Eye (tissue), 1 donor: ENCODE measurements around the gene ATP6V0B.

Experiments used
- DNase-seq: peaks from one replicate; pipeline ENCODE4 v3.0.0-alpha.2; 2015

The ATP6V0B gene

DNA sequence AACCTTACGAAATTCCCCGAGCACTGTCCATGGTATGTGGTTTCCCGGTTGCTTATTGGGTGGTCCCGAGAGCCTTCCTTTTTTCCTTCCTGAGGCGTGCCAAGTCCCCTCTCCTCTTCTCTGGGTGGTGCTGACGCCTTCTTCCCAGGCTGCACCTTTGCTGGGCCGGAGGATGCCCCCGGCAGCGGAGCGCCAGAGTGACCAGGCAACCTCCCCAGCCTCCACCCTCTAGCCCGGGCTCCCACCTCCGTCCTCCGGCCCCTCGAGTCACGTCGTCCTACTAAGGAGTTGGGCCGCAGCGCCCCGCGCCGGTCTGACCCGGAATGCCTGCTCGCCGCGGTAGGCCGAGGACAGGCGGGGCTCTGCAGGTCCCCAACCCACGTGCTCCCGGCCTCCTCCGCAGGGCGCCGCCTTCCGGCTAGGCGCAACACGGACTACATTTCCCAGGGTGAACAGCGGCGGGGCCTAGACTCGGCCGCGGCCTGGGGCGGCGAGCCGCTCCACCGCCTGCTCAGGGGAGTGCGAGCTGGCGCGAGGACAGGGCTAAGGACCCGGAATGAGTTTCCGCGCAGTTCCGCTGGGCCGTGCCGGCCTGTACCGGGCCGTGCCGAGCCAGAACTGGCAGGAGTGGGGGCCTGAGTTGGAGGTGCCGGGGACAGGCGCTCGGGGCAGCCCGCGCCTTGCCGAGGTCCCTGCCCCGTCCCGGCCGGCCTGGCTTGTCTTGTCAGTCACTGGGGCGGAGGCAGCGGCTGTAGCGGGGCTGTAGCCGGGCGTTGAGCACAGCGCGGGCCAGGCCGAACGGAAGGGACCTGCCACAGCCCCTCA, 28.3 kb upstream of the ATP6V0B start, which contains the start of gene IPO13:
IPO13 (plus strand) TSS at position 715 of the 825 bp plus-strand sequence. CDS start 651 bp downstream, outside the sequence.
- DNase-seq = peak; percentile 99

DNA sequence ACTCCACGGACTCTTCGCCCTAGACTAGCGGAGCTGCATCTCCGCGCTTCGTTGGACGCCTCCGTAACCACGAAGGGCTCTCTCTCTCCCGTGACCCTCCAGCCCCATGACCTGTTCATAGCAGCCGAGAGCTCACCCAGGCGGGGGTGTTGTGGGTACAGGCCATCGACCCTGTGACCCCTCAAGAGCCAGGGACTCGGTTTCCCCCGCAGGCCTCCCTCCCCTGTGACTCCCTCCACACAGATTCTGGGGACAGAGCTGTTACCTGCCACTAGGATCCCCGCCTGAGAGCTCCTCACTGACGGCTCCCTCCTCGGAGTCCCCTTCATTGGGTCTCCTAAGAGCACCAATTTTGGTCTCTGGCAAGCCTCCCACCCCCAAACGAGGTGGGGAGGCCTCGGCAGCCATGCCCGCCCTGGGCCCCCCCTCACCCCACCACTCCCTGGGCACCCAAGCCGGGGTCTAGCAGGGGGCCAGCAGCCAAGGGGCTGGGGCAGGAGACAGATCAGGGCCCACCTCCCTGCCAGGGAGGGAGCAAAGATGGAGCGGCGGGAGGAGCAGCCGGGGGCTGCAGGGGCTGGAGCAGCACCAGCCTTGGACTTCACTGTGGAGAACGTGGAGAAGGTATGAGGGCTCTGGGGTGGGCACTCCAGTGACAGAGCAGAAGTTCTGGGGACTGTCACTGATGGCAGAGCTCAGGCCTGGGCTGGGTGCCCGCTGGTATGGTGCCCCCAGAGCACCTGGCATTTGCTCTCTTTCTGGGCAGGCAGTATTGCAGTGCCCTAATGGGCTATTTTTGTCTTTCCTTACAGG, 27.5 kb upstream of the ATP6V0B start:
- DNase-seq = no peak

DNA sequence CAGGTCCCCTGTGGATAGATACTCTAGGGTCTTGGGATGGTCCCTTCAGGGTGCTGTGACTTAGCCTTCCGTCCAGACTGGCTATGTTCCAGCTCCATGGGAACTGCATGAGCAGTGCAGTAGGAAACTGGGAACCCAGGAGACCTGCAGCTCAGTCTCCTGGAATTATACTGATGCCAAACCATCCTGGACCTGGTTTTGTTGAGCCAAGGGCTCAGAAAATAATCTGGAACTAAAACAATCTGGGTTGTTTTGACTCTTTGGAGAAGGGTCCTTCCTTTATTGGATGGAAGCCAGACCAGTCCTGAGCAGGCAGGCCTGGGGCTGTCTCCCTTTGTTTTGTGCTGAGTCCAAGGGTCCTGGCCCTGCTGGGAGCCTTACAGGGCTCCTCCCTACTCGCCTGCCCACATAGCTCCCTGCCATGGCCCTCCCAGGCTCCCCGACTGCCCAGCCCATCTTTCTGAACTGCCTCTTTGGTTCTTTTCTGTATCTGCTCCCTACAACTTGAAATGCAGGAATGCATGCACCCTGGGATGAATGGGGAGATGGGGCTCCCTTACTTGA, 26.8 kb upstream of the ATP6V0B start:
- DNase-seq = no peak

DNA sequence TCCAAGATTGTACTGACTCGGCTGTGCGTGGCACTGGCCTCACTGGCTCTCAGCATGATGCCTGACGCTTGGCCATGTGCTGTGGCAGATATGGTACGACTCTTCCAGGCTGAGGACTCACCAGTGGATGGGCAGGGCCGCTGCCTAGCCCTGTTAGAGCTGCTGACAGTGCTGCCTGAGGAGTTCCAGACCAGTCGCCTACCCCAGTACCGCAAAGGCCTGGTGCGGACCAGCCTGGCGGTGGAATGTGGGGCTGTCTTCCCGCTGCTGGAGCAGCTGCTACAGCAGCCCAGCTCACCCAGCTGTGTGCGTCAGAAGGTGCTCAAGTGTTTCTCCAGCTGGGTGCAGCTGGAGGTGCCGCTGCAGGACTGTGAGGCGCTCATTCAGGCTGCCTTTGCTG, 25.1 kb upstream of the ATP6V0B start:
- DNase-seq = no peak

DNA sequence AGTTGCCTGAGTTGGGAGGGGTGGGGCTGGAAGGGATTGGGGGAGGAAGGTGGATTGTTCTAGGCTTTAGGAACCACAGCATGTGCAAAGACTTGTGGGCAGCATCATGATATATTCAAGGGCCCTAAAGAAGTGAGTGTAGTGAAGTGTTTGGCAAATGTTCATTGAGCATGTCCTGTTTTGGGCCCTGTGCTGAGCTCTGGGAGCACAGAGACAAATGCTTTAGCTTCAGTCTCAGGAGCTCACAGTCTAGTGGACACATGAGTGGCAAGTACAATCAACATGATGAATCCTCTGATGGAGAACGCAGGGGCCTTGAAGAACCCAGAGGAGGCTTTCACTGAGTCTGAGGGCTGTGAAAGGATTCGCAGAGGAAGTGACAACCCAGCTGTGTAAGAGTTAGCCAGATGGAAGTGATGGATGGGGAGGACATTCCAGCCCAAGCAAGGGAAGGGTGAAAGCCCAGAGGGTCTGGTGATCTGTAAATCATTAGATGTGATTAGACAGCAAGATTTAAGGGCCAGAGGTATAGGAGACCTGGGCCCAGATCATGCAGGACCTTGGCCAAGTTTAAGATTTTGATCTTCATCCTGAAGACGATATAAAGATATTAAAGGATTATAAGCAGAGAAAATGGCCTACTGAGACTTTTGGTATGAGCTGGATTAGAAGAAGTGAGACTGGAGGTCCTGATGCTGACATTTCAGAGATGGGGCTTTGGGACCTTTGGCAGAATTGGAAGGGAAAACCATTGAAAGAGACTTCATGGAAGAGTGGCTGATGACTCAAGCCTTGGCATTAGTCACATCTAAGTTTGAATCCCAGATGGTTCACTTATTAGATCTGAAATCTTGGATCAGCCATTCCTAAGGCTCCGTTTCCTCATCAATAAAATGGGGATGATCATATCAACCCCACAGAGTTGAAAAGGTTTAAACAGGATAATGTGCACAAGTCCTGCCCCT, 23.5 kb upstream of the ATP6V0B start:
- no peak for DNase-seq

DNA sequence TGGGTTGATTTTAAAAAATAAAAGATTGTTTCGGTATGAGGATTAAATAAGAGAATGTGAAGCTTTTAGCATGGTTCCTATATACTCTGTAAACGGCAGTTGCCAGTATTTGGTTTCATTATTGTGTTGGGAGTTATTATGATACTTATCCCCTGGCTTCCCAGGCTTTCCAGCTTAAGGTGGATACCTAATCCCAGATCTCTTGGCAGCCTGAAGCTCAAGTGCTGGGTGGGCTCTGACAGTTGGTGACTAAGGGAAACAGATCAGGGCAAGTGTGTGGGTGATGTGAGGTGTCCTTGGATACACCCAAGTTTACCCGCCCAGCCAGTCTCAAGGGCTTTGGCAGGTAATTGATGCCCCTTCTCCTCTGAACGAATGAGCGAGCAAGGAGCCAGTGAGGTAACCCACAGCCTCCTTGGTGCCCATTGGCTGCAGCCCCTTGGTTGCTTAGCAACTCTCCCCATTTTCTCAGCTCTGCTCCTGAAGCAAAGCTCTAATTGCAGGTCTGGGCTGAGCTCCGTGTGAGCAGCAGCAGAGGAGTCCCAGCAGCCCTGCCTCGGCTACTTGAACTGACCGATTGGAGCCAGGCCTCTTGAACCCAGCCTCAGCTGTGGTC, 21.9 kb upstream of the ATP6V0B start:
- peak; percentile 82 for DNase-seq

DNA sequence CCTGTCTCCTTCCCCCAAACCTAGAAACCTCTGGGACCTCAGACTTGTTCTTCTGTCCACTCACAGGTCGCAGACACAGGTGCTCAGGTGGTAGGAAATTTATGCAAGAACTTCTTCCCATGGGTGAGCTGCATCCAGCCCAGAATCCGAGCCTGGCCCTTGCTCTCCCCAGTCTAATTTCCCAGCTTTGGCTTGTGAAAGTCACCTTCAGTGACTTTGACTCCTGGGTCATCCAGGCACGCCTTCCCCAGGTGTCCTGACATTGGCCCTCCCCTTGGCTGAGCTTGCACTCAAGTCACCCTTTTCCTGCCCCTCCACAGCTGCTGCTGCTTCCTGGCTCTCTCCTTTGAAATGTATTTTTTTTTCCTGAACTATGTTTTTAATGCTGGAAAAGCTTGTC, 21.4 kb upstream of the ATP6V0B start:
- DNase-seq = no peak

DNA sequence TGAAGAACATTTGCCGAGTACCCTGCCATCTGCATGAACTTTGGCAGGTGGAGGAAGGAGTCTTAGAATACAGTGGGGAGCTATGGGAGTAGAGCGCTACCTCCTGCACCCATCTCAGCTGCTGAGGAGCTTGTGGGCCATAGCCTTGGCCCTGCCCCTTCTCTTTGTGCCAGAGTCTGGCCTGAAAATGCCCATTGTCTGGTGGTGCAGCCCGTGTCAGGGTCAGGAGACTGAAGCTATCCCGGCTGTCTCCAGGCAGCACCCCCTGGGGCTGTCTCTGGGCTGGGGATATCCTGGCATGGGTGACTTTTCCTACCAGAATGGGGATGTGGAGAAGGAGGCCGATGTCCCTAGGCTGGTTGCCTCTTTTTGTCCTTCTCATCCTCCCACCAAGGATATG, 20.7 kb upstream of the ATP6V0B start:
- no peak for DNase-seq

DNA sequence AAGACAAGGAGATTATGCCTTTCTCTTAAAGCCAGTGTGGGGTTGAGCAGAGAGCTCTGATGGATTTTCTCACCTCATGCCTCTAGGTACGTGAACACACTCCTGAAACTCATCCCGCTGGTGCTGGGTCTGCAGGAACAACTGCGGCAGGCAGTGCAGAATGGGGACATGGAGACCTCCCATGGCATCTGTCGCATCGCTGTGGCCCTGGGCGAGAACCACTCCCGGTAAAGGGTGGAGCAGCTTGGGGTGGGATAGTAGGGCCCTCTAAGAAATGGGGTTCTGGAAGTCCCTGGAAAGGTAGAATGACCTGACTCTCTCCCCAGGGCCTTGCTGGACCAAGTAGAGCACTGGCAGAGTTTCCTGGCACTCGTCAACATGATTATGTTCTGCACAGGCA, 18.5 kb upstream of the ATP6V0B start:
- DNase-seq = no peak

DNA sequence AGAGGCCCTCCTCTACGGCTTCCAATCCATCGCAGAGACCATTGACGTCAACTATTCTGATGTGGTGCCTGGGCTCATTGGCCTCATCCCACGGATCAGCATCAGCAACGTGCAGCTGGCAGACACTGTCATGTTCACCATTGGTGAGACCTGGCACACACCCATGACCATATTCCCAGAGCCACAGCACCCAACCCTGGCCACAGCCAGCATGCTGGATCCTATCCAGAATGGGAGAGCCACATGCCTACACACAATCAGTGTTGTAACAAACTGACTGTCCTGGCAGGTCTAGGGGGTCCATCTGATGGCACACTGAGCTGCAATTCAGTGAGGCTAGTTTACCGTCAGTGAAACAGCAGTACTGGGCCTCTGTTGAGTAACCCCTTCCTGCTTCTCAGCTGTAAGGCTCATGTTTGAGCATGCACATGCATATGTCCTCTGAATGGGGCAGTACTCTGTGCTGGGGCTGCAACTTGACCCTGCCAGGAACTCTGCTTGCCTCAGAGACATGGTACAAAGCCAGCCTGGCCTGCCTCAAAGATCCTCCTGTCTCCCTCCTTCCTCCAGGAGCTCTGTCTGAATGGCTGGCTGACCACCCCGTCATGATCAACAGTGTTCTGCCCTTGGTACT, 17.2 kb upstream of the ATP6V0B start:
- DNase-seq = no peak

DNA sequence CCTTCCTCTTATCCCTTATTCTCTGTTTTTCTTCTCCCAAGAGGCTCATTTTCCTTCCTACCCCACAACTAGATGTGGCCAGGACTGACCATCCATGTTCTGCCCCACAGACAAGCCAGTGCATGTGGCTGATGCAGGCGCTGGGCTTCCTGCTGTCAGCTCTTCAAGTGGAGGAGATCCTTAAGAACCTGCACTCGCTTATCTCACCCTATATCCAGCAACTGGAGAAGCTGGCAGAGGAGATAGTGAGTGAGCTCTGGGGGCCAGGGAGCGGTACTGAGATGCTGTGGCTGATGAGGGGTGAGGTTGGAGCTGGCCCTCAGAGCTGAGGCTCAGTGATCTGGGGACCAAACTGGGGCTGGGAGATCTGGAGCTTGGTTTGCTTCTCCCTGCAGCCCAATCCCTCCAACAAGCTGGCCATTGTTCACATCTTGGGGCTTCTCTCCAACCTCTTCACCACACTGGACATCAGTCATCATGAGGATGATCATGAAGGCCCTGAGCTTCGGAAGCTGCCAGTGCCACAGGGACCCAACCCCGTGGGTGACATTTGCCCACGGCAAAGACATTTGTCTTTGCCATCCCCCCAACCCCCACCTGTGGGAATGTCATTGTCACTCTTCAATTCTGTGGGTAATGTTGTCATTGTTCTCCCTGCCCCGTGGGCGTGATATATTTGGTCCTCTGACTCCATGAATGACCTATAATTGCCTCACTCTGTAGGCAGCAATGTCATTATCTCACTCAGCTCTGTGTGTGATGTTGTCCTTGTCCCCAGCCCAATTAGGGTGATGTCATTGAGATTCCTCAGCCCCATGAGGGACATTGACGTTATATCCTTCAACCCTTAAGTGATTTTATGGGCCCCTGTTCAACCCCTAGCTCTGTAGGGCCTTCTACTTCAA, 16.2 kb upstream of the ATP6V0B start:
- no peak for DNase-seq

DNA sequence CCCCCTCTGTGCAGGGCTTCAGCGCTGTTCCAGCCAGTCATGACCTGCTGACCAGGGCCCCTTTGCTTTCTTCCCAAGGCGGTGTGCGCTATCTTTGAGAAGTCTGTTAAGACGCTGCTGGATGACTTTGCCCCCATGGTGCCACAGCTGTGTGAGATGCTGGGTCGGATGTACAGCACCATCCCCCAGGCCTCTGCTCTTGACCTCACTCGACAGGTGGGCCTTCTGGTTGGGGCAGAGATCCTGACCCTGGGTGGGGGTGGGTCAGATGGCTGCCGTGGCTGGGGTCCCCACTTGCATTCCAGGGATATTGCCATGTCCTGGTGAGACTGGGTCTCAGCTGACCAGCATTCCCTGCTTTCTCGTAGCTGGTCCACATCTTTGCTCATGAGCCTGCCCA, 14.0 kb upstream of the ATP6V0B start:
- no peak for DNase-seq

DNA sequence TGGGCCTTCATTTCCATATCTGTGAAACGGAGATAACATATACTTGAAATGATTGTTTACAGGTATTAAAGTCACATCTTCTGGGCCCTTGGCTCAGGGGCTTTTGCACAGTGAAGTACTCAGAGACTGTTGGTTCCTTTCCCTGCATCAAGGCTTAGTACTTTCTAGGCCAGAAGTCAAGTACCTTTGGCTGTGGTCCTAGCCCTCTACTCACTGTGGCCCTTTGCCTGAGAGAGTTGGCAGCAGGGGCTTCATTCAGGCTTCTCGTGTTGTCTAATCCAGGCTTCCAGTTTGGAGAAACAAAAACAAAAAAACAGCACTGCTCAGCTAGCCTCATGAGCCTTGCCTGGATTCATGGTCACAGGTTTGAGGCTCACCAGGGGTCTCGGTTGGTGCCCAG, 13.1 kb upstream of the ATP6V0B start:
- no peak for DNase-seq

DNA sequence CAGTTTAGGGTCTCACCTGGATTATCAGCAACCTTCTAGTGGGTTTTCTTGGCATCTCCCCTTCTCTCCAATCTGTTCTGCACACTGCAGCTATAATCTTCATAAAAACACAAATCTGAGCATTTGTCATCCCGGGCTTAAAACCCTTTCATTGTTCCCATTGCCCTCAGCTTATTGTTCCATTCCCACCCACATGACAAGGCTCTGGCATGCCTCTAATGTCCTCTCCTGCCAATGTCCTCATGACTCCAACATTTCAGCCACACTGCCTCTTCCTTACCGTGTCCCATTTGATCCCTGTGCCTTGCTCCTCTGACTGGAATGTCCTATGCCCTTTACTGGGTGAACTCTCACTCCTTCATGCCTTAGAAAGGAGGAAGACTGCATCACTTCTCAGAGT, 12.4 kb upstream of the ATP6V0B start:
- DNase-seq = no peak

DNA sequence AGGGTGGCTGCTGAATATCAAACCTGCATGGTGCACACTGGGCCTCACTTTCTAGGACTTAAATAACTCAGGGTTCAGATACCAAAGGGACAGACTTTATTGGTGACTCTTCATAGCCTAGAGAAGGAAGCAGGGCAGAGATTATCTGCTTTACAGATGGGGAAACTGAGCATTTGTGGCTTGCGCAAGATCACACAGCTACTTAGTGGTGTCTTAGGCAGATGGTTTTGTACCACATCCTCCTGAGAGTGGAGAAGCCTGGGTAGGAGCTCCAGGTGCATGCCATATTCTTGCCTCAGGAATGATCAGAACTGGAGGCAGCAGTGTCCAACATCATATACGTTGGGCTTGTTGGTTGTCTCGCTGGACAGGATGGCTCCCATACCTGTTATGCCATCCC, 11.8 kb upstream of the ATP6V0B start:
- DNase-seq = no peak

DNA sequence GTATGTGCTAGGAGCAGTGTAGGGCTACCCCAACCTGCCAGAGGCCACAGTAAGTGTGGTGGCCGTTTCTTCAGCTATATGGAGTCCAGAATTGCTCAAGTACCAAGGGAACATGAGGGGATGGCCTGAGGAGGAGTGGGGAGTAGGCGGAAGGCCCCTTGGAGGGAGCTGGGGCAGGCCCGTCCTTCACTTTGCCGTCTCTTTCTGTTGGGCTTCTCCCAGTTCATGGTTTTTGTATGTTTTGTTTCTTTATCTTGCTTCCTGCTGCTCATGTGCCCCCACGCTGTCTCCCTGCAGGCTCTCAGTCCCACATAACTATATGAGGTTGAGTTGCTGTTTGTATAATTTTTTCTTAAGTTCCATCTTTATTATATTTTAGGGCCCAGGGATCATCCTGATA, 10.9 kb upstream of the ATP6V0B start:
- no peak for DNase-seq

DNA sequence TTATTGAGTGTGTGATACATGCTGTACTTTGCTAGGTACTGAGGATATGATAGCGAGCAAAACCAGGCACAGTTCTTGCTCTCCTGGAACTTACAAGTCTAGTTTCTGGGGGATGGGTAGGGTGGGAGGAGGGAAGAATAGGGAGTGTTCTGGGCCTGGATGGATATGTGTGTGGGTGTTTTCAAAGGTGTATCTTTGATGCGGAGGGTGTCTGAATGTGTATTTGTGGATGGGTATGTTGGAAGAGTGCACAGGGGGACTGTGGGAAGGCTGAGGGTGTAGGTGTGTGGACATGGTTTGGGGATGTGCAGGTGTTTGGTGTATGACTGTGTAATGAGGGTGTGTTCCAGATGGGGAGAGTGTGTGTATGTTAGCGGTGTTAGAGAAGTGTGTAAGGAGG, 9.4 kb upstream of the ATP6V0B start:
- no peak for DNase-seq

DNA sequence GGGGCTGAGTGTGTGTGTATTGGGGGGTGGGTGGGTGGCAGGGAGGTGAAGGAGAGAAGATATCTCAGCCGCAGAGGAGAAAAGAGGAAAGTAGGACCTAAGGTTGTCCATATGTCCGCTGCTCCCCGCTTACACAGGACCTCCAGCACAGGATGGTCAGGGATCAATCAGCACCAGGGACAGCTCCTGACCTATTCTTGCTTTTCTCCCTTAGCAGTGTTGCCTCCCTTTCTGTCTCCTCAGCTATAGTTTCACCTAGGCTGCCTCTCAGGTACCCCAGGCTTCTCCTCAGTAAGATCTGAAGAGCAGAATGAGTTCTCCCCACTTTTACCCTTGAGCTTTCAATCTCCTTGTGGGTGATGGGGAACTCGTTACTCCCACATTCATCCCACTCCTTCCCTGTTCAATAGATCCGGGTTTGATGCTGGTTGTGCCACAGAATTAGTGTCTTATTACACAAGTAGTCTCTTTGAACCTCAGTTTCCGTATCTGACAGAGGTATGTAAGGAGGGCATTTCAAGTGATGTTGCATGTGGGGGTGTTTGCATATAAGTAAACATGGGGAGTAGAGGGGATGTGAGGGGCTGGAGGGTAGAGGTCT, 6.3 kb upstream of the ATP6V0B start:
- peak; percentile 65 for DNase-seq

DNA sequence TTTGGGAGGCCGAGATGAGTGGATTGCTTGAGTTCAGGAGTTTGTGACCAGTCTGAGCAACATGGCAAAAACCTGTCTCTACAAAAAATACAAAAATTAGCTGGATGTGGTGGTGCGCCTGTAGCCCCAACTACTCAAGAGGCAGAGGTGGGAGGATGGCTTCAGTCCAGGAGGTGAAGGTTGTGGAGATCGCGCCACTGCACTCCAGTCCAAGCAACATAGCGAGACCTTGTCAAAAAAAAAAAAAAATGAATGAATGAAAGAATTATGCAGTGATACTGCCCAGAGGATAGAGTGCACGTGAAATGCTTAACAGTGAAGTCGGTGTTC, 5.4 kb upstream of the ATP6V0B start:
- DNase-seq = no peak

DNA sequence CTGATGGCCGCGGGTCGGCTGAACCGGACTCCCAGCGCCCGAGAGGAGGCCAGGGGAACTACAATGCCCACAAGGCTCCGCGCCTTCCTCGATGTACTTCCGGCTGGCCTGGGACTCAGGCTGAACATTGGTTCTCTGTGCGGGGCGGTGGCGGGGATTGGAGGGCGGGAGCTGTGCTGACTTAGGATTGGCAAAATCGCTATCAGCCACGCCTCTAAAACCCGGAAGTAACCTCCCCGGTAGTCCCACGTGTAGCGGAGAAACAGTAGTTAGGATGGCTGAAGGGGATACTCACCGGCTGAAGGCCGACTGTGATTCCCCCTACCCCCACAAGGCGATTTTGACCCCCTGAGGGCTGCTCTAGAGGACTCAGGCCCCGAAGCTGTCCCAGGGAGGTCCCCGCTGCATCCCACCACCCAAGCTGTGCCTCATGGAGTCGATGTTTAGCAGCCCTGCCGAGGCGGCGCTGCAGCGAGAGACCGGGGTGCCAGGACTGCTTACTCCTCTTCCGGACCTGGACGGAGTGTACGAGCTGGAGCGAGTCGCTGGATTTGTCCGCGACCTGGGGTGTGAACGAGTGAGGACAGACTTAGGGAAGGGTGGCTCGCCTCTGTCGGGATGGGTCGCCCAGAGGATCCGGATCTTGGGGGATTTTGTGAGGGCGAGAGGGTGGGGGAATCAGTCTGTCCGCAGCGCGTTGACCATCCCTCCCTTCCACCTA, 4.9 kb upstream of the ATP6V0B start, which contains the start of gene DPH2:
DPH2 (plus strand) TSS at position 265 of the 721 bp plus-strand sequence; CDS start at position 431, 166 bp downstream.
- peak; percentile 98 for DNase-seq
